Adrenal gland (tissue), 12 donors: Measurements from ENCODE around the gene BTBD1. TPM values are rescaled to one million over a fixed set of nuclear protein-coding genes. Genes with fewer than 3 reads are reported as not detected.

Source experiments
- DNase-seq, 7 donors: peaks; one replicate each; pipeline ENCODE4 v3.0.0-alpha.2; 2019 to 2020
- H3K27ac ChIP-seq, 5 donors: fragments of 200-600 bp; sonication (generic) in 4 of 5; 1 replicate in 3 of 5; 2 replicates in 2 of 5; pipeline versions ENCODE4 v1.5.1 to v1.8.0; 2016 to 2020; ENCODE audit warnings: mild to moderate bottlenecking in 1 of 5
- H3K27me3 ChIP-seq: fragments of 200-600 bp; 2 replicates; pipeline ENCODE4 v1.8.0; 2021
- H3K36me3 ChIP-seq, 2 donors: fragments of 200-600 bp; replicated peaks in 1 of 2; 1 replicate in 1 of 2; 2 replicates in 1 of 2; pipeline versions ENCODE4 v1.5.1 to v1.8.0; 2018 to 2022
- H3K4me1 ChIP-seq, 2 donors: fragments of 200-600 bp; replicated peaks in 1 of 2; 1 replicate in 1 of 2; 2 replicates in 1 of 2; pipeline versions ENCODE4 v1.5.1 to v1.8.0; 2018 to 2021
- H3K4me3 ChIP-seq, 4 donors: fragments of 200-600 bp; sonication (generic) in 3 of 4; one replicate each; pipeline ENCODE4 v1.5.1; 2016 to 2018
- H3K9me3 ChIP-seq, 3 donors: fragments of 200-600 bp; sonication (generic) in 1 of 3; replicated peaks in 1 of 3; 1 replicate in 2 of 3; 2 replicates in 1 of 3; pipeline versions ENCODE4 v1.5.1 to v1.8.0; 2016 to 2021
- CTCF ChIP-seq, 6 experiments: fragments of 450-650 bp in 4 of 6; fragments of 200-600 bp in 2 of 6; sonication (generic) in 1 of 6; IDR thresholded peaks; 1 replicate in 5 of 6; 2 replicates in 1 of 6; pipeline versions ENCODE4 v1.5.1 to v1.8.0; 2016 to 2021; ENCODE audit warnings: antibody characterized with exemption in 6 of 6, mild to moderate bottlenecking in 2 of 6, moderate library complexity in 1 of 6
- POLR2A ChIP-seq, 2 donors: fragments of 450-650 bp; IDR thresholded peaks; one replicate each; pipeline ENCODE4 v1.6.1; 2017; ENCODE audit warnings: antibody characterized with exemption in 2 of 2, mild to moderate bottlenecking in 2 of 2, moderate library complexity in 1 of 2
- WGBS, 4 donors: extraction: QIAGEN DNeasy Blood & Tissue Kit in 2 of 4; methylation state at CpG; one replicate each; pipeline versions ENCODE4 v1.1.5 to v1.1.7; 2013 to 2017; 5-methylcytosine and 5-hydroxymethylcytosine counted together
- intact Hi-C, 2 donors: fragments of 100-400 bp; cut with DNase I; formaldehyde crosslinking; loops; one replicate each; pipeline versions ENCODE4 v1.14.1 to v1.15.0; 2022 to 2023
- polyA plus RNA-seq, 3 donors: library from polyadenylated mRNA; stranded (reverse); fragments of 200-250 nt in 2 of 3; fragments of 350-450 nt in 1 of 3; fragmentation: Illumina TruSeq in 1 of 3; extraction: RNeasy Lipid Tissue Mini Kit (QIAGEN cat#74804) in 1 of 3; gene quantifications; one replicate each; pipeline ENCODE4 v1.2.3, GENCODE V29; 2013 to 2014
- total RNA-seq, 9 donors: library from RNA; depleted of rRNA in 4 of 9; stranded (reverse); fragments of >200 nt in 4 of 9; fragments of 120-200 nt in 1 of 9; fragmentation: NEBNext Ultra II Directional in 1 of 9; extraction: Animal tissue kit (Norgen Biotek cat#: 25700) in 1 of 9; gene quantifications; one replicate each; pipeline versions ENCODE4 v1.1.0 to v1.2.4, GENCODE V29; 2013 to 2023
- donor health status: healthy with polysubstance abuse.
- donor health status: Bipolar disorder and iron deficiency.
- donor health status: DM: yes; HTN: yes; CAD: no.
- donor health status: DM: no; HTN: no; CAD: no.
- donor health status: DM: no; HTN: no; CAD: no.
- donor health status: DM: yes; HTN: yes; CAD: no.

BTBD1 gene
- total and polyA plus RNA-seq, 12 donors, result 7.2 to 72.6 (median 49.7) TPM

- Histone ChIP-seq H3K27ac (no peak overlapping the region), H3K9me3 (no peaks in the 10 kb centered on the region), H3K4me1 (peaks cover 0 to 6% of the 10 kb centered on the region in 2 donors), H3K27me3 (peaks cover 7% of the 10 kb centered on the region), H3K4me3 (no peak overlapping the region), H3K36me3 (no peaks in the 10 kb centered on the region)
- WGBS, 4 donors, result 83 to 92% (median 88%) methylated on average over 4 of the region's 4 CpGs
- intact Hi-C loops, result no loop called here
- DNase-seq, result no peak
- TF ChIP-seq CTCF (IDR thresholded peaks at IDR 0.05) (no peak), POLR2A (IDR thresholded peaks at IDR 0.05) (no peak)
Observed at GRCh38 chr15:83104141-83104540, 37.1 kb upstream of the BTBD1 start.

GRCh38 chr15:83102346-83102745, 35.3 kb upstream of the BTBD1 start:
- TF ChIP-seq CTCF (IDR thresholded peaks at IDR 0.05), result no peak
- TF ChIP-seq POLR2A (IDR thresholded peaks at IDR 0.05), result no peak
- H3K9me3 ChIP-seq, result no peaks in the 10 kb centered on the region
- peaks cover under 1% of the 10 kb centered on the region for H3K27me3 ChIP-seq
- H3K4me1 ChIP-seq, result peaks cover 0 to 5% of the 10 kb centered on the region in 2 donors
- 64 to 73% (median 70%) methylated on average over 2 of the region's 2 CpGs for WGBS, 4 donors
- no peak for DNase-seq
- no peaks in the 10 kb centered on the region for H3K36me3 ChIP-seq
- H3K27ac ChIP-seq, result no peak overlapping the region
- intact Hi-C loops, result no loop called here
- no peak overlapping the region for H3K4me3 ChIP-seq

- Histone ChIP-seq H3K36me3 (no peaks in the 10 kb centered on the region), H3K27ac (no peak overlapping the region), H3K27me3 (no peaks in the 10 kb centered on the region), H3K9me3 (no peaks in the 10 kb centered on the region), H3K4me3 (no peak overlapping the region), H3K4me1 (no peaks in the 10 kb centered on the region)
- 45 to 51% (median 50%) methylated on average over 2 of the region's 2 CpGs for WGBS, 4 donors
- no peak for DNase-seq
- intact Hi-C loops, result no loop called here
- TF ChIP-seq POLR2A (IDR thresholded peaks at IDR 0.05) (no peak), CTCF (IDR thresholded peaks at IDR 0.05) (no peak)
Observed at GRCh38 chr15:83100097-83100646, 33.1 kb upstream of the BTBD1 start.

GRCh38 chr15:83099290-83099689, 32.2 kb upstream of the BTBD1 start:
- no peaks in the 10 kb centered on the region for H3K9me3 ChIP-seq
- H3K27ac ChIP-seq, result no peak overlapping the region
- intact Hi-C loops, result no loop called here
- H3K4me3 ChIP-seq, result no peak overlapping the region
- no peaks in the 10 kb centered on the region for H3K36me3 ChIP-seq
- H3K4me1 ChIP-seq, result no peaks in the 10 kb centered on the region
- H3K27me3 ChIP-seq, result no peaks in the 10 kb centered on the region
- TF ChIP-seq POLR2A (IDR thresholded peaks at IDR 0.05), result no peak
- no peak for TF ChIP-seq CTCF (IDR thresholded peaks at IDR 0.05)
- 63 to 85% (median 70%) methylated on average over 2 of the region's 2 CpGs for WGBS, 4 donors
- DNase-seq, result no peak
